Loucy (cell line): ENCODE measurements around the gene CELF5.

Source experiments
- EZH2phosphoT487 ChIP-seq: fragments of 200-600 bp; IDR thresholded peaks from 2 replicates; pipeline ENCODE4 v1.6.1; 2018; ENCODE audit warnings: antibody characterized with exemption, mild to moderate bottlenecking, moderate library complexity, borderline replicate concordance
- TF ChIP-seq, protein P1 (sequence below): fragments of 200-600 bp; sonication (generic); conservative IDR thresholded peaks from 2 replicates; pipeline ENCODE4 v1.5.1; 2014; ENCODE audit warnings: mild to moderate bottlenecking, antibody characterized with exemption, low read length

DNA sequence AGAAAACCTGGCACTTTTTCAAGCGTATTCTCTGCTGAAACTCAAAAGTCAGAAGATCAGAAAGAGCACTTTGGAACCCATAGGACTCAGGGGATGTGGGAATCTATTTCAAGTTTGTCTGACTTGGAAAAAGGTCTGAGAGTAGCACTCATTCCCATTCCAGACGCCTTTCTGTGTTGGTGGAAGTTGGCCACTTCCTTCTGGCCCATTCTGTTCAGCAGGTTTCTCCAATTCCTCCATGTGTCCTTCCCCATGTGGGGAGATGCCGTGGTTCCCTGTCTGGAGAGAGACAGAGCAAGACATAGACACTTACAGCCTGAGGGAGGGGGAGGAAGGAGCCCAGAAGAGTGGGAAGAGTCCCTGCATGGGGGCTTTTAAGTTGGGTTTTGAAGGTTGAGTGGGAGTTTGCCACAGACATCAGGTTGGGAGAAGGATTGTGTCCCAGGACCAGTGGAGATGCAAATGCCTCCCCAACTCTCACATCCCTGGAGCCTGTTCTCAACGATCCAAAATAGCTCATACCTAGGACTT lies 48.0 kb downstream of the CELF5 start:
- TF ChIP-seq, protein P1, sequence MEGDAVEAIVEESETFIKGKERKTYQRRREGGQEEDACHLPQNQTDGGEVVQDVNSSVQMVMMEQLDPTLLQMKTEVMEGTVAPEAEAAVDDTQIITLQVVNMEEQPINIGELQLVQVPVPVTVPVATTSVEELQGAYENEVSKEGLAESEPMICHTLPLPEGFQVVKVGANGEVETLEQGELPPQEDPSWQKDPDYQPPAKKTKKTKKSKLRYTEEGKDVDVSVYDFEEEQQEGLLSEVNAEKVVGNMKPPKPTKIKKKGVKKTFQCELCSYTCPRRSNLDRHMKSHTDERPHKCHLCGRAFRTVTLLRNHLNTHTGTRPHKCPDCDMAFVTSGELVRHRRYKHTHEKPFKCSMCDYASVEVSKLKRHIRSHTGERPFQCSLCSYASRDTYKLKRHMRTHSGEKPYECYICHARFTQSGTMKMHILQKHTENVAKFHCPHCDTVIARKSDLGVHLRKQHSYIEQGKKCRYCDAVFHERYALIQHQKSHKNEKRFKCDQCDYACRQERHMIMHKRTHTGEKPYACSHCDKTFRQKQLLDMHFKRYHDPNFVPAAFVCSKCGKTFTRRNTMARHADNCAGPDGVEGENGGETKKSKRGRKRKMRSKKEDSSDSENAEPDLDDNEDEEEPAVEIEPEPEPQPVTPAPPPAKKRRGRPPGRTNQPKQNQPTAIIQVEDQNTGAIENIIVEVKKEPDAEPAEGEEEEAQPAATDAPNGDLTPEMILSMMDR, result no peak
- no peak for TF ChIP-seq EZH2phosphoT487
